HFFc6 (cell line): ENCODE data around the gene MRPL12. TPM values are rescaled to one million over a fixed set of nuclear protein-coding genes. Genes with fewer than 3 reads are reported as not detected.
A peak's percentile ranks its signal among the peaks of the same experiment; 100 is the strongest.

Experiments used
- DNase-seq: peaks from one replicate; pipeline ENCODE4 v3.0.0-alpha.2; 2018
- H3K27ac Mint-ChIP-seq: 2 replicates; pipeline ENCODE4 v1.8.0; 2020; ENCODE audit warnings: mild to moderate bottlenecking, mixed read lengths
- H3K27me3 Mint-ChIP-seq: 2 replicates; pipeline ENCODE4 v1.8.0; 2021; ENCODE audit warnings: mild to moderate bottlenecking, moderate library complexity, mixed read lengths; ENCODE audit not compliant: insufficient read depth
- H3K36me3 Mint-ChIP-seq: 2 replicates; pipeline ENCODE4 v1.8.0; 2021; ENCODE audit warnings: low read depth, mixed read lengths
- H3K4me1 Mint-ChIP-seq: 2 replicates; pipeline ENCODE4 v1.8.0; 2020; ENCODE audit warnings: low read depth, mixed read lengths
- H3K4me3 Mint-ChIP-seq: 2 replicates; pipeline ENCODE4 v1.8.0; 2020; ENCODE audit warnings: mild to moderate bottlenecking, moderate library complexity, mixed read lengths
- H3K9me3 Mint-ChIP-seq: 2 replicates; pipeline ENCODE4 v1.8.0; 2020; ENCODE audit warnings: mild to moderate bottlenecking, mixed read lengths
- CTCF ChIP-seq: fragments of 200-600 bp; sonication (generic); IDR thresholded peaks from 2 replicates; pipeline ENCODE4 v1.5.0; 2021; ENCODE audit warnings: antibody characterized with exemption, mild to moderate bottlenecking
- long read RNA-seq: library from polyadenylated mRNA; unstranded; transcript quantifications from one replicate; pipeline ENCODE4 v2.0.0, GENCODE V29; 2019
- total RNA-seq, 6 experiments: library from RNA; stranded (reverse); fragmentation: NEBNext Ultra II Directional; extraction: Animal tissue kit (Norgen Biotek cat#: 25700); gene quantifications; 2 replicates in 1 of 6; 3 replicates in 5 of 6; pipeline ENCODE4 v1.2.3, GENCODE V29; 2021

MRPL12 gene
- total RNA-seq = 100 to 1,000 TPM; 105 to 124 (median 113) TPM
- long read RNA-seq, transcript MRPL12-201 (5 exons, 1,028 nt) = major isoform, 156 of 163 reads
- long read RNA-seq, partial matches to known transcripts = 6 of 163 reads
- long read RNA-seq, other reads (novel, unspliced or antisense) = 1 of 163 reads

- Mint-ChIP-seq H3K36me3 (peaks cover 40% of the 10 kb centered on the region), H3K9me3 (no peaks in the 10 kb centered on the region), H3K27ac (peak within 1 kb of the TSS; percentile 98), H3K4me1 (peaks cover 20% of the 10 kb centered on the region), H3K4me3 (peak within 1 kb of the TSS; percentile 97), H3K27me3 (peaks cover 9% of the 10 kb centered on the region)
- TF ChIP-seq CTCF = peak; percentile 73
- peak; percentile 88 for DNase-seq
These were observed at the start of gene MRPL12 for GRCh38 chr17:81702934-81703746. MRPL12 (plus strand) TSS chr17:81703367; CDS start chr17:81703502, 135 bp downstream.

- DNase-seq = no peak
- H3K27me3 Mint-ChIP-seq = peaks cover 1% of the 10 kb centered on the region; the same call in 1 of the 2 replicates
- no peaks in the 10 kb centered on the region for H3K9me3 Mint-ChIP-seq
- no peak overlapping the region for H3K27ac Mint-ChIP-seq
- peaks cover 9% of the 10 kb centered on the region for H3K4me1 Mint-ChIP-seq
- no peak for TF ChIP-seq CTCF
- H3K36me3 Mint-ChIP-seq = no peaks in the 10 kb centered on the region
- no peak overlapping the region for H3K4me3 Mint-ChIP-seq
These were observed 47.6 kb upstream of the MRPL12 start for GRCh38 chr17:81655378-81656117.

- Mint-ChIP-seq H3K27me3 (peaks cover 3% of the 10 kb centered on the region; the same call in 1 of the 2 replicates), H3K27ac (no peak within 1 kb of the TSS), H3K4me1 (peaks cover 8% of the 10 kb centered on the region), H3K9me3 (no peaks in the 10 kb centered on the region), H3K36me3 (no peaks in the 10 kb centered on the region), H3K4me3 (no peak within 1 kb of the TSS)
- no peak for DNase-seq
- TF ChIP-seq CTCF = no peak
These were observed 46.9 kb upstream of the MRPL12 start, which contains the start of gene PDE6G for GRCh38 chr17:81656118-81656743. PDE6G (minus strand) TSS chr17:81656542; CDS start chr17:81653305, 3,237 bp downstream.

GRCh38 chr17:81656835-81657234 is 46.3 kb upstream of the MRPL12 start:
- H3K4me1 Mint-ChIP-seq = peaks cover 2% of the 10 kb centered on the region
- no peak for DNase-seq
- no peak for TF ChIP-seq CTCF
- H3K4me3 Mint-ChIP-seq = no peak overlapping the region
- H3K9me3 Mint-ChIP-seq = no peaks in the 10 kb centered on the region
- H3K27me3 Mint-ChIP-seq = peaks cover 3% of the 10 kb centered on the region; the same call in 1 of the 2 replicates
- H3K27ac Mint-ChIP-seq = no peak overlapping the region
- H3K36me3 Mint-ChIP-seq = no peaks in the 10 kb centered on the region

GRCh38 chr17:81659038-81659437 is 44.1 kb upstream of the MRPL12 start:
- Mint-ChIP-seq H3K27me3 (peaks cover 2% of the 10 kb centered on the region), H3K27ac (no peak overlapping the region), H3K9me3 (no peaks in the 10 kb centered on the region), H3K36me3 (no peaks in the 10 kb centered on the region), H3K4me1 (no peaks in the 10 kb centered on the region), H3K4me3 (no peak overlapping the region)
- DNase-seq = no peak
- TF ChIP-seq CTCF = no peak
